WTC11 (cell line): Measurements from ENCODE around the gene ETF1. TPM values are rescaled to one million over a fixed set of nuclear protein-coding genes. Genes with fewer than 3 reads are reported as not detected.

ENCODE experiments used
- ATAC-seq: fragments of 200-7000 bp; cut with Tn5 transposase; 2 replicates; pipeline ENCODE4 v1.10.0; 2021; ENCODE audit warnings: mild to moderate bottlenecking, moderate library complexity
- CTCF ChIA-PET: fragments of 300-600 bp; sonication (Branson Sonifier 250); formaldehyde crosslinking; loops from one replicate; lab custom pipeline; 2021; ENCODE audit warnings: antibody characterized with exemption; lab: Charles Lee
- POLR2A ChIA-PET: fragments of 350-600 bp; sonication (Branson Sonifier 250); formaldehyde crosslinking; loops from one replicate; lab custom pipeline; 2021; ENCODE audit warnings: antibody characterized with exemption; lab: Charles Lee
- DNase-seq: peaks from one replicate; pipeline ENCODE4 v3.0.0; 2021; ENCODE audit warnings: low spot score
- H3K27ac Mint-ChIP-seq: 2 replicates; pipeline ENCODE4 v1.8.0; 2021; ENCODE audit warnings: mixed read lengths
- H3K27me3 Mint-ChIP-seq: 2 replicates; pipeline ENCODE4 v1.8.0; 2021; ENCODE audit warnings: low read depth, mild to moderate bottlenecking, moderate library complexity, mixed read lengths
- H3K36me3 Mint-ChIP-seq: 2 replicates; pipeline ENCODE4 v1.8.0; 2021; ENCODE audit warnings: mixed read lengths
- H3K4me1 Mint-ChIP-seq: 2 replicates; pipeline ENCODE4 v1.8.0; 2022; ENCODE audit warnings: mixed read lengths
- H3K4me3 Mint-ChIP-seq: 2 replicates; pipeline ENCODE4 v1.8.0; 2021; ENCODE audit warnings: mild to moderate bottlenecking, moderate library complexity, mixed read lengths
- H3K9me3 Mint-ChIP-seq: 2 replicates; pipeline ENCODE4 v1.8.0; 2021; ENCODE audit warnings: mixed read lengths
- ELF4 ChIP-seq: sonication (generic); formaldehyde crosslinking; IDR thresholded peaks from 2 replicates; pipeline ENCODE4 v1.8.1; 2022; ENCODE audit warnings: low read depth, mild to moderate bottlenecking, moderate library complexity, missing genetic modification reagents
- EMX1 ChIP-seq: fragments of 250-450 bp; sonication (Bioruptor Pico); IDR thresholded peaks from 2 replicates; pipeline ENCODE4 v1.8.0; 2021; ENCODE audit warnings: mild to moderate bottlenecking
- FOXJ3 ChIP-seq: sonication (generic); formaldehyde crosslinking; IDR thresholded peaks from 2 replicates; pipeline ENCODE4 v1.9.0; 2021; ENCODE audit warnings: missing genetic modification reagents, mild to moderate bottlenecking, borderline replicate concordance
- FOXK1 ChIP-seq: sonication (generic); formaldehyde crosslinking; IDR thresholded peaks from 2 replicates; pipeline ENCODE4 v1.8.0; 2022; ENCODE audit warnings: mild to moderate bottlenecking, moderate library complexity, missing genetic modification reagents
- JUN ChIP-seq: sonication (generic); formaldehyde crosslinking; IDR thresholded peaks from 2 replicates; pipeline ENCODE4 v1.8.0; 2023; ENCODE audit warnings: mild to moderate bottlenecking, missing genetic modification reagents
- NR1H2 ChIP-seq: sonication (generic); formaldehyde crosslinking; IDR thresholded peaks from 2 replicates; pipeline ENCODE4 v1.9.0; 2021; ENCODE audit warnings: mild to moderate bottlenecking, moderate library complexity, missing genetic modification reagents
- NR2C2 ChIP-seq: sonication (generic); formaldehyde crosslinking; IDR thresholded peaks from 2 replicates; pipeline ENCODE4 v1.8.0; 2022; ENCODE audit warnings: mild to moderate bottlenecking, missing genetic modification reagents
- OVOL2 ChIP-seq: fragments of 250-450 bp; sonication (Bioruptor Pico); IDR thresholded peaks from 2 replicates; pipeline ENCODE4 v1.9.0; 2021; ENCODE audit warnings: mild to moderate bottlenecking, borderline replicate concordance
- PRRX2 ChIP-seq: fragments of 250-450 bp; sonication (Bioruptor Pico); IDR thresholded peaks from 2 replicates; pipeline ENCODE4 v1.8.0; 2021; ENCODE audit warnings: mild to moderate bottlenecking
- SOX15 ChIP-seq: fragments of 250-450 bp; sonication (Bioruptor Pico); IDR thresholded peaks from 2 replicates; pipeline ENCODE4 v1.9.0; 2021; ENCODE audit warnings: mild to moderate bottlenecking
- TEAD4 ChIP-seq: sonication (generic); formaldehyde crosslinking; IDR thresholded peaks from 2 replicates; pipeline ENCODE4 v1.8.0; 2022; ENCODE audit warnings: mild to moderate bottlenecking, missing genetic modification reagents
- ZBTB21 ChIP-seq: sonication (generic); formaldehyde crosslinking; IDR thresholded peaks from 2 replicates; pipeline ENCODE4 v1.8.1; 2023; ENCODE audit warnings: mild to moderate bottlenecking, missing genetic modification reagents, borderline replicate concordance
- ZNF219 ChIP-seq: sonication (generic); formaldehyde crosslinking; IDR thresholded peaks from 2 replicates; pipeline ENCODE4 v1.8.0; 2023; ENCODE audit warnings: missing genetic modification reagents, mild to moderate bottlenecking, borderline replicate concordance
- ZNF416 ChIP-seq: fragments of 250-450 bp; sonication (Bioruptor Pico); IDR thresholded peaks from 2 replicates; pipeline ENCODE4 v1.9.0; 2021; ENCODE audit warnings: mild to moderate bottlenecking, inconsistent platforms
- ZSCAN18 ChIP-seq: fragments of 250-450 bp; sonication (Bioruptor Pico); IDR thresholded peaks from 2 replicates; pipeline ENCODE4 v2.1.2; 2022; ENCODE audit warnings: mild to moderate bottlenecking, moderate library complexity
- total RNA-seq: library from RNA; stranded (reverse); gene quantifications from 3 replicates; pipeline ENCODE4 v1.2.3, GENCODE V29; 2021
- TF ChIP-seq, protein P1 (sequence below): fragments of 250-450 bp; sonication (Bioruptor Pico); IDR thresholded peaks from 2 replicates; pipeline ENCODE4 v1.9.0; 2021; ENCODE audit warnings: mild to moderate bottlenecking
- TF ChIP-seq, protein P2 (sequence below): sonication (generic); formaldehyde crosslinking; IDR thresholded peaks from 2 replicates; pipeline ENCODE4 v1.8.1; 2023; ENCODE audit warnings: mild to moderate bottlenecking, moderate library complexity, missing genetic modification reagents

ETF1 gene
- total RNA-seq, 1 experiment from 2014 or later: 137 TPM

DNA sequence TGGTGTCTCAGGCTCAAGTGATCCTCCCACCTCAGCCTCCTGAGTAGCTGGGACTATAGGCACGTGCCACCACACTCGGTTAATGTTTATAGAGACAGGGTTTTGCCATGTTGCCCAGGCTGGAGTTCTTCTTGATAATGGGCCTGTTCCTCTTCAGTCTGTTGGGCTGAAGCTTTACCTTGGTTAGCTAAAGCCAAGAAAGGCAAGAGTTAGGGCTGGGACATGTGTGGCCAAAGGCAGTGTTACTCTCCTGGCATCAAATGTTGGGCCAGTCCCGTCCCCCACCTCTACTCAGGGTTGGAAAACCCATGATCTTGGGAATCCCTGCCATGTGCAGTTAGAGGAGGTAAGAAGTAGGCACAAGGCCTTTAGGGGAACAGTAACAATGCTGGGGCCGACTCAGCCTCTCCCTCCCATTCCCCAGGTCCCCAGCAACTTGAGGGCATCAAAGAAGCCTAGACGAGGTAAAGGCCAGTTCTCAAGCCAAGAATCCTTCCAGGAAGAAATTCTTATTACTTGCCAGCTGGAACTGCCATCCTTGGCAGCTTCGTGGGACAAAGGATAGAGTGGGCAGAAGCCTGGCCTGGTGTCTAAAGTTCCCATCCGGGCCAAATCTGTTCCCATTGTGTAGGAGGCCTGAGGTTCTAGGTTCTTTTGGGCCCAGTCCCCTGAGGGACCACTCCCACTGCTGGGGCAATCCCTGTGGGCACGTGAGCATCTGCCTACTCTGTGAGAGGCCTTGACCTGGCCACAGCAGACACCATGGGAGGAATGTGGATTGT is 73.3 kb downstream of the ETF1 start (continued):
- TF ChIP-seq, protein P1, sequence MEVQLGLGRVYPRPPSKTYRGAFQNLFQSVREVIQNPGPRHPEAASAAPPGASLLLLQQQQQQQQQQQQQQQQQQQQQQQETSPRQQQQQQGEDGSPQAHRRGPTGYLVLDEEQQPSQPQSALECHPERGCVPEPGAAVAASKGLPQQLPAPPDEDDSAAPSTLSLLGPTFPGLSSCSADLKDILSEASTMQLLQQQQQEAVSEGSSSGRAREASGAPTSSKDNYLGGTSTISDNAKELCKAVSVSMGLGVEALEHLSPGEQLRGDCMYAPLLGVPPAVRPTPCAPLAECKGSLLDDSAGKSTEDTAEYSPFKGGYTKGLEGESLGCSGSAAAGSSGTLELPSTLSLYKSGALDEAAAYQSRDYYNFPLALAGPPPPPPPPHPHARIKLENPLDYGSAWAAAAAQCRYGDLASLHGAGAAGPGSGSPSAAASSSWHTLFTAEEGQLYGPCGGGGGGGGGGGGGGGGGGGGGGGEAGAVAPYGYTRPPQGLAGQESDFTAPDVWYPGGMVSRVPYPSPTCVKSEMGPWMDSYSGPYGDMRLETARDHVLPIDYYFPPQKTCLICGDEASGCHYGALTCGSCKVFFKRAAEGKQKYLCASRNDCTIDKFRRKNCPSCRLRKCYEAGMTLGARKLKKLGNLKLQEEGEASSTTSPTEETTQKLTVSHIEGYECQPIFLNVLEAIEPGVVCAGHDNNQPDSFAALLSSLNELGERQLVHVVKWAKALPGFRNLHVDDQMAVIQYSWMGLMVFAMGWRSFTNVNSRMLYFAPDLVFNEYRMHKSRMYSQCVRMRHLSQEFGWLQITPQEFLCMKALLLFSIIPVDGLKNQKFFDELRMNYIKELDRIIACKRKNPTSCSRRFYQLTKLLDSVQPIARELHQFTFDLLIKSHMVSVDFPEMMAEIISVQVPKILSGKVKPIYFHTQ (CRISPR knock-in tag): peak; percentile 93
- TF ChIP-seq, all 79 proteins: peak for 9

DNA sequence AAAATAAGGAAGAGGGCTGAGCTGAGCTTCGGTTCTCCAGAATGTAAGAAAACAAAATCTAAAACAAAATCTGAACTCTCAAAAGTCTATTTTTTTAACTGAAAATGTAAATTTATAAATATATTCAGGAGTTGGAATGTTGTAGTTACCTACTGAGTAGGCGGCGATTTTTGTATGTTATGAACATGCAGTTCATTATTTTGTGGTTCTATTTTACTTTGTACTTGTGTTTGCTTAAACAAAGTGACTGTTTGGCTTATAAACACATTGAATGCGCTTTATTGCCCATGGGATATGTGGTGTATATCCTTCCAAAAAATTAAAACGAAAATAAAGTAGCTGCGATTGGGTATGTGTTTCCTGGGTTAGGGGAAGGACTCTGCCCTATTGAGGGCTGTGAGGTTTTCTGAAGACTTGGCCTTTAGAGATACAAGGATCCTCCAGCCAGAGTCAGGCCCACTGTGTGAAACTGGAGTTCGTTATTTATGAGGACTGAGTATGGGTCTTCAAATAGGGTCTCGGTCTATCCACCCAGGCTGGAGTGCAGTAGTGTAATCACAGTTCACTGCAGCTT is 74.0 kb downstream of the ETF1 start:
- Mint-ChIP-seq H3K4me3 (no peak overlapping the region), H3K27me3 (peaks cover 34% of the 10 kb centered on the region), H3K4me1 (peaks cover 12% of the 10 kb centered on the region), H3K27ac (no peak overlapping the region), H3K9me3 (no peaks in the 10 kb centered on the region), H3K36me3 (peaks cover 22% of the 10 kb centered on the region)
- ChIA-PET CTCF (interaction anchor here (1.0 kb wide), 1 partner anchor 35 kb away, joined by 4 read pairs; no protein-coding TSS in a partner anchor), POLR2A (no interaction called here)
- ATAC-seq: no peak
- TF ChIP-seq FOXK1 (CRISPR knock-in tag): no peak
- no peak for TF ChIP-seq ZNF416 (CRISPR knock-in tag)
- no peak for TF ChIP-seq ELF4
- TF ChIP-seq OVOL2 (CRISPR knock-in tag): no peak
- no peak for TF ChIP-seq EMX1 (CRISPR knock-in tag)
- no peak for TF ChIP-seq PRRX2 (CRISPR knock-in tag)
- TF ChIP-seq ZSCAN18 (CRISPR knock-in tag): no peak
- no peak for TF ChIP-seq NR1H2 (CRISPR knock-in tag)
- no peak for TF ChIP-seq TEAD4 (CRISPR knock-in tag)
- TF ChIP-seq NR2C2: no peak
- no peak for TF ChIP-seq ZNF219 (CRISPR knock-in tag)
- TF ChIP-seq ZBTB21: no peak
- TF ChIP-seq FOXJ3 (CRISPR knock-in tag): no peak
- TF ChIP-seq, protein P2, sequence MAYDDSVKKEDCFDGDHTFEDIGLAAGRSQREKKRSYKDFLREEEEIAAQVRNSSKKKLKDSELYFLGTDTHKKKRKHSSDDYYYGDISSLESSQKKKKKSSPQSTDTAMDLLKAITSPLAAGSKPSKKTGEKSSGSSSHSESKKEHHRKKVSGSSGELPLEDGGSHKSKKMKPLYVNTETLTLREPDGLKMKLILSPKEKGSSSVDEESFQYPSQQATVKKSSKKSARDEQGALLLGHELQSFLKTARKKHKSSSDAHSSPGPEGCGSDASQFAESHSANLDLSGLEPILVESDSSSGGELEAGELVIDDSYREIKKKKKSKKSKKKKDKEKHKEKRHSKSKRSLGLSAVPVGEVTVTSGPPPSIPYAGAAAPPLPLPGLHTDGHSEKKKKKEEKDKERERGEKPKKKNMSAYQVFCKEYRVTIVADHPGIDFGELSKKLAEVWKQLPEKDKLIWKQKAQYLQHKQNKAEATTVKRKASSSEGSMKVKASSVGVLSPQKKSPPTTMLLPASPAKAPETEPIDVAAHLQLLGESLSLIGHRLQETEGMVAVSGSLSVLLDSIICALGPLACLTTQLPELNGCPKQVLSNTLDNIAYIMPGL (CRISPR knock-in tag): no peak
- TF ChIP-seq SOX15: no peak
- no peak for TF ChIP-seq JUN (CRISPR knock-in tag)
- DNase-seq: no peak
